EH (cell line): Measurements from ENCODE around the gene AEBP2.

ENCODE experiments used
- DNase-seq: peaks from one replicate; pipeline ENCODE4 v3.0.0-alpha.2; 2015; ENCODE audit warnings: low read depth

Gene AEBP2

GRCh38 chr12:19553175-19553574 lies 113.9 kb downstream of the AEBP2 start:
- DNase-seq, result peak; percentile 69

- peak; percentile 54 for DNase-seq
Observed at GRCh38 chr12:19561411-19561961, 122.2 kb downstream of the AEBP2 start.
